TTC549 (cell line): Measurements from ENCODE around the gene RTL1.

Experiments
- FAIRE-seq: peaks from 2 replicates; lab custom pipeline; 2012; peaks lifted over from hg19 to GRCh38; lab: Jason Lieb, UNC

Gene RTL1

GRCh38 chr14:100849115-100849781 is 54.3 kb downstream of the RTL1 start:
- no peak for FAIRE-seq

- no peak for FAIRE-seq
Observed at GRCh38 chr14:100846309-100846859, 57.1 kb downstream of the RTL1 start.

- FAIRE-seq, result no peak
Observed at GRCh38 chr14:100845341-100845740, 58.2 kb downstream of the RTL1 start.

- FAIRE-seq, result no peak
Observed at GRCh38 chr14:100844846-100845245, 58.7 kb downstream of the RTL1 start.

GRCh38 chr14:100844421-100844820 is 59.1 kb downstream of the RTL1 start:
- FAIRE-seq, result no peak

- no peak for FAIRE-seq
Observed at GRCh38 chr14:100844082-100844408, 59.5 kb downstream of the RTL1 start.

- no peak for FAIRE-seq
Observed at GRCh38 chr14:100842799-100843198, 60.7 kb downstream of the RTL1 start.

GRCh38 chr14:100841761-100842403 is 61.6 kb downstream of the RTL1 start:
- no peak for FAIRE-seq

- no peak for FAIRE-seq
Observed at GRCh38 chr14:100841066-100841760, 62.3 kb downstream of the RTL1 start.

GRCh38 chr14:100840286-100841065 is 63.0 kb downstream of the RTL1 start:
- no peak for FAIRE-seq

- FAIRE-seq, result no peak
Observed at GRCh38 chr14:100839681-100840111, 63.8 kb downstream of the RTL1 start.

- FAIRE-seq, result no peak
Observed at GRCh38 chr14:100839315-100839585, 64.3 kb downstream of the RTL1 start.

GRCh38 chr14:100838493-100839314 is 64.8 kb downstream of the RTL1 start:
- FAIRE-seq, result no peak

GRCh38 chr14:100837805-100838350 is 65.6 kb downstream of the RTL1 start:
- no peak for FAIRE-seq

- FAIRE-seq, result no peak
Observed at GRCh38 chr14:100836941-100837804, 66.3 kb downstream of the RTL1 start.

- FAIRE-seq, result no peak
Observed at GRCh38 chr14:100836311-100836805, 67.2 kb downstream of the RTL1 start.

GRCh38 chr14:100835548-100836310 is 67.8 kb downstream of the RTL1 start:
- no peak for FAIRE-seq

- FAIRE-seq, result no peak
Observed at GRCh38 chr14:100834794-100835547, 68.6 kb downstream of the RTL1 start.
